Measurements from ENCODE around the gene KRTAP10-7. TPM values are rescaled to one million over a fixed set of nuclear protein-coding genes. Genes with fewer than 3 reads are reported as not detected.
"Not testable (repeated sequence)": the region's sequence is repeated elsewhere in the genome, so short reads cannot be mapped to it uniquely, and the experiment has no call there.

KRTAP10-7 gene, protein sequence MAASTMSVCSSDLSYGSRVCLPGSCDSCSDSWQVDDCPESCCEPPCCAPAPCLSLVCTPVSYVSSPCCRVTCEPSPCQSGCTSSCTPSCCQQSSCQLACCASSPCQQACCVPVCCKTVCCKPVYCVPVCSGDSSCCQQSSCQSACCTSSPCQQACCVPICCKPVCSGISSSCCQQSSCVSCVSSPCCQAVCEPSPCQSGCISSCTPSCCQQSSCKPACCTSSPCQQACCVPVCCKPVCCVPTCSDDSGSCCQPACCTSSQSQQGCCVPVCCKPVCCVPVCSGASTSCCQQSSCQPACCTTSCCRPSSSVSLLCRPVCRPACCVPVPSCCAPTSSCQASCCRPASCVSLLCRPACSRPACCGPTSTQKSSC
- total RNA-seq = not detected

- H3K9me3 ChIP-seq; H3K4me1 ChIP-seq; intact Hi-C loops (cut with DNase I); DNase-seq; ATAC-seq; H3K27me3 ChIP-seq; H3K4me3 ChIP-seq; H3K36me3 ChIP-seq (replicated peaks in 1 of 2; ENCODE audit: insufficient read depth in 1 of 2, low read depth in 2 of 2); H3K27ac ChIP-seq: not testable (repeated sequence)
- WGBS, 2 donors = 51 to 61% methylated on average over 13 to 18 of the region's 23 CpGs
Measured at GRCh38 chr21:44600118-44600978, at the start of gene KRTAP10-7. KRTAP10-7 (plus strand) TSS chr21:44600597; CDS start chr21:44600622, 25 bp downstream.

DNA sequence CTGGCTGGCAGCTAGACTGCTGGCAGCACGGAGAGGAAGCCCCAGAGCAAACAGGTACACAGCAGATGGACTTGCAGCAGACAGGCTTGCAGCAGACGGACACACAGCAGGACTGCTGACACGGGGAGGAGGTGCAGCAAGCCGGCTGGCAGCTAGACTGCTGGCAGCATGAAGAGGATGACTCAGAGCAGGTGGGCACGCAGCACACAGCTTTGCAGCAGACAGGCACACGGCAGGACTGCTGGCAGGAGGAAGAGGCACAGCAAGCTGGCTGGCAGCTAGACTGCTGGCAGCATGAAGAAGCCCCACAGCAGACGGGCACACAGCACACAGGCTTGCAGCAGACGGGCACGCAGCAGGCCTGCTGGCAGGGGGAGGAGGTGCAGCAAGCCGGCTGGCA lies 49.6 kb upstream of the KRTAP10-7 start:
- TF ChIP-seq CTCF (IDR thresholded peaks at IDR 0.05) (no peak), POLR2A (IDR thresholded peaks at IDR 0.05) (no peak)
- 47 to 50% methylated on average over 4 to 10 of the region's 10 CpGs for WGBS, 2 donors
- Histone ChIP-seq H3K36me3 (replicated peaks in 1 of 2; ENCODE audit: insufficient read depth in 1 of 2, low read depth in 2 of 2) (no peaks in the 10 kb centered on the region), H3K4me1 (no peaks in the 10 kb centered on the region), H3K9me3 (peaks cover 0 to 5% (median 0%) of the 10 kb centered on the region in 3 donors), H3K27ac (no peak overlapping the region), H3K27me3 (peaks cover 0 to 3% of the 10 kb centered on the region in 2 donors), H3K4me3 (no peak overlapping the region)
- no peak for DNase-seq
- intact Hi-C loops (cut with DNase I) = no loop called here
- no peak for ATAC-seq

- H3K4me3 ChIP-seq = no peak within 1 kb of the TSS
- TF ChIP-seq POLR2A (IDR thresholded peaks at IDR 0.05) (no peak), CTCF (IDR thresholded peaks at IDR 0.05) (no peak)
- H3K27ac ChIP-seq = no peak within 1 kb of the TSS
- H3K27me3 ChIP-seq = peaks cover 0 to 3% of the 10 kb centered on the region in 2 donors
- H3K4me1 ChIP-seq = no peaks in the 10 kb centered on the region
- ATAC-seq (no peak), DNase-seq (no peak)
- peaks cover 0 to 4% (median 0%) of the 10 kb centered on the region in 3 donors for H3K9me3 ChIP-seq
- WGBS, 2 donors = 44 to 46% methylated on average over 10 to 15 of the region's 17 CpGs
- H3K36me3 ChIP-seq (replicated peaks in 1 of 2; ENCODE audit: insufficient read depth in 1 of 2, low read depth in 2 of 2) = no peaks in the 10 kb centered on the region
- intact Hi-C loops (cut with DNase I) = no loop called here
Measured at GRCh38 chr21:44551340-44551961, 48.9 kb upstream of the KRTAP10-7 start, which contains the start of gene KRTAP10-2. KRTAP10-2 (minus strand) TSS chr21:44551505; CDS start chr21:44551458, 47 bp downstream.

GRCh38 chr21:44552136-44552535 lies 48.3 kb upstream of the KRTAP10-7 start:
- no peak for TF ChIP-seq CTCF (IDR thresholded peaks at IDR 0.05)
- no peak for TF ChIP-seq POLR2A (IDR thresholded peaks at IDR 0.05)
- Histone ChIP-seq H3K9me3 (no peaks in the 10 kb centered on the region), H3K4me1 (no peaks in the 10 kb centered on the region), H3K36me3 (replicated peaks in 1 of 2; ENCODE audit: insufficient read depth in 1 of 2, low read depth in 2 of 2) (no peaks in the 10 kb centered on the region), H3K4me3 (no peak overlapping the region), H3K27ac (no peak overlapping the region), H3K27me3 (peaks cover 0 to 3% of the 10 kb centered on the region in 2 donors)
- WGBS, 2 donors = 83% methylated on average over 6 of the region's 6 CpGs; no CpG with 5 or more reads in 1 of the 2 donors
- DNase-seq (no peak), ATAC-seq (no peak)
- intact Hi-C loops (cut with DNase I) = no loop called here

- intact Hi-C loops (cut with DNase I) = no loop called here
- Histone ChIP-seq H3K27me3 (peaks cover 0 to 2% of the 10 kb centered on the region in 2 donors), H3K27ac (no peak overlapping the region), H3K4me3 (no peak overlapping the region), H3K9me3 (no peaks in the 10 kb centered on the region), H3K36me3 (replicated peaks in 1 of 2; ENCODE audit: insufficient read depth in 1 of 2, low read depth in 2 of 2) (no peaks in the 10 kb centered on the region), H3K4me1 (no peaks in the 10 kb centered on the region)
- 62 to 65% methylated on average over 6 to 13 of the region's 13 CpGs for WGBS, 2 donors
- no peak for TF ChIP-seq CTCF (IDR thresholded peaks at IDR 0.05)
- ATAC-seq = no peak
- DNase-seq = no peak
Measured at GRCh38 chr21:44552681-44553080, 47.7 kb upstream of the KRTAP10-7 start.
